Measurements from ENCODE around the gene RBM38. TPM values are rescaled to one million over a fixed set of nuclear protein-coding genes. Genes with fewer than 3 reads are reported as not detected.
A peak's percentile ranks its signal among the peaks of the same experiment; 100 is the strongest.

Gene RBM38
- total and polyA plus RNA-seq, 9 of the 15 experiments (the other 6 are each of a cell fraction or from before 2014, with no cell fraction given), result 0.28 to 82.4 (median 33.2) TPM

DNA sequence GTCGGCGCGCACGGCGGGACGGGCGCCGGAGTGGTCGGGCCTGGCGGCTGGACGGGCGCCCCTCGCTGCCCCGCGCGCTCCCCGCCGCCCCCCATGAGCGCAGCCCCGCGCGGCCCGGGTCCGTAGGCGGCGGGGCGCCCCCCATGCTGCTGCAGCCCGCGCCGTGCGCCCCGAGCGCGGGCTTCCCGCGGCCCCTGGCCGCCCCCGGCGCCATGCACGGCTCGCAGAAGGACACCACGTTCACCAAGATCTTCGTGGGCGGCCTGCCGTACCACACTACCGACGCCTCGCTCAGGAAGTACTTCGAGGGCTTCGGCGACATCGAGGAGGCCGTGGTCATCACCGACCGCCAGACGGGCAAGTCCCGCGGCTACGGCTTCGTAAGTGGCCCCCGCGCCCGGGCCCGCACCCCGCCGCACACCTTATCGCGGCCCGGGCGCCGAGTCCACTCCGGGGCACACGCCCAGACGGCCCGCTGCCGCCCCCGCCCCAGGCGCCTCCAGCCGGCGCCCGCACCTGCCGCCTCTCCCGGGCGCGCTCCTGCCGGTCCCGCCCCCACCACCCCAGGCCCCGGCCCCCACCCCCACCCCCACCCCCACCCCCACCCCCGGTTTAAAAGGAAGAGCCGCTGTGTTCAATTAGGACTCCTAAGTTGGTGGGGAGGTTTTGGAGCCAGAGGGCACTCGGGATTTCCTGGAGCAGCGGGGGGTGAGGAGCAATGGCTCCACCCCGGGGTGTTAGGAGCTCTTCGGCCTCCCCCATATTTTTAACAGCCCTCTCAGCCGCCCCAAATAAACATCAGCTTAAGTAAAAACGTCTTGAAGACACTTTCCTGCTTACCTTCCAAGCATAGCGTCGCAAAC lies 474 bp downstream of the RBM38 start (continued):
- TF ChIP-seq CHD4 (IDR thresholded peaks at IDR 0.05; ENCODE audit: insufficient read depth, insufficient replicate concordance, low read depth, low read length, poor library complexity, severe bottlenecking) (no peak), NONO (IDR thresholded peaks at IDR 0.05; ENCODE audit: low read depth in 2 of 2, low read length in 1 of 2) (peak in 1 of 2 experiments; percentile 44; a peak in 1 of 4 replicates), SNRNP70 (optimal IDR thresholded peaks at IDR 0.05; ENCODE audit: low read depth, low read length) (no peak), SIN3A (IDR thresholded peaks at IDR 0.05; ENCODE audit: borderline replicate concordance in 2 of 2, control insufficient read depth in 1 of 2, low read depth in 2 of 2, low read length in 2 of 2) (peak in 1 of 2 experiments; percentile 25; a peak in 2 of 4 replicates), RBFOX2 (IDR thresholded peaks at IDR 0.05; ENCODE audit: low read depth, low read length) (peak; percentile 67), PHF8 (IDR thresholded peaks at IDR 0.05; ENCODE audit: borderline replicate concordance, low read length) (peak; percentile 20; the same call in 1 of the 2 replicates), MAZ (CRISPR knock-in tag; conservative IDR thresholded peaks at IDR 0.05 in 1 of 2, IDR thresholded peaks at IDR 0.05 in 1 of 2) (peak in 1 of 2 experiments; percentile 38; a peak in 2 of 4 replicates), ESRRA (IDR thresholded peaks at IDR 0.05; ENCODE audit: borderline replicate concordance, low read depth) (no peak), TAL1 (IDR thresholded peaks at IDR 0.05) (no peak), FIP1L1 (IDR thresholded peaks at IDR 0.05; ENCODE audit: low read depth, low read length, poor library complexity, severe bottlenecking) (peak; percentile 39), E2F3 (CRISPR knock-in tag; IDR thresholded peaks at IDR 0.05) (0 out of 2 replicates have a peak, but pooled peaks have one; percentile 12), PCBP1 (IDR thresholded peaks at IDR 0.05; ENCODE audit: low read depth, low read length, poor library complexity, severe bottlenecking) (peak; percentile 23), MYNN (IDR thresholded peaks at IDR 0.05) (peak; percentile 97), MYNN (CRISPR knock-in tag; IDR thresholded peaks at IDR 0.05) (no peak; the same call in 1 of the 2 replicates), NFIC (IDR thresholded peaks at IDR 0.05) (0 out of 2 replicates have a peak, but pooled peaks have one; percentile 11), HMGN3 (IDR thresholded peaks at IDR 0.05; ENCODE audit: borderline replicate concordance, extremely low read depth, insufficient read length, low read depth, low read length) (peak; percentile 59), CHD1 (IDR thresholded peaks at IDR 0.05; ENCODE audit: low read length) (peak; percentile 71)
- TF ChIP-seq, protein P1, sequence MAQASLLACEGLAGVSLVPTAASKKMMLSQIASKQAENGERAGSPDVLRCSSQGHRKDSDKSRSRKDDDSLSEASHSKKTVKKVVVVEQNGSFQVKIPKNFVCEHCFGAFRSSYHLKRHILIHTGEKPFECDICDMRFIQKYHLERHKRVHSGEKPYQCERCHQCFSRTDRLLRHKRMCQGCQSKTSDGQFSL (CRISPR knock-in tag; IDR thresholded peaks at IDR 0.05), result no peak
- TF ChIP-seq, protein P1 (tag; IDR thresholded peaks at IDR 0.05), result 0 out of 4 replicates have a peak, but pooled peaks of 1 of the 2 experiments have one; percentile 51
- TF ChIP-seq, protein P2, sequence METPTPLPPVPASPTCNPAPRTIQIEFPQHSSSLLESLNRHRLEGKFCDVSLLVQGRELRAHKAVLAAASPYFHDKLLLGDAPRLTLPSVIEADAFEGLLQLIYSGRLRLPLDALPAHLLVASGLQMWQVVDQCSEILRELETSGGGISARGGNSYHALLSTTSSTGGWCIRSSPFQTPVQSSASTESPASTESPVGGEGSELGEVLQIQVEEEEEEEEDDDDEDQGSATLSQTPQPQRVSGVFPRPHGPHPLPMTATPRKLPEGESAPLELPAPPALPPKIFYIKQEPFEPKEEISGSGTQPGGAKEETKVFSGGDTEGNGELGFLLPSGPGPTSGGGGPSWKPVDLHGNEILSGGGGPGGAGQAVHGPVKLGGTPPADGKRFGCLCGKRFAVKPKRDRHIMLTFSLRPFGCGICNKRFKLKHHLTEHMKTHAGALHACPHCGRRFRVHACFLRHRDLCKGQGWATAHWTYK (CRISPR knock-in tag; IDR thresholded peaks at IDR 0.05), result peak; percentile 31; the same call in 1 of the 2 replicates
- TF ChIP-seq, protein P3, sequence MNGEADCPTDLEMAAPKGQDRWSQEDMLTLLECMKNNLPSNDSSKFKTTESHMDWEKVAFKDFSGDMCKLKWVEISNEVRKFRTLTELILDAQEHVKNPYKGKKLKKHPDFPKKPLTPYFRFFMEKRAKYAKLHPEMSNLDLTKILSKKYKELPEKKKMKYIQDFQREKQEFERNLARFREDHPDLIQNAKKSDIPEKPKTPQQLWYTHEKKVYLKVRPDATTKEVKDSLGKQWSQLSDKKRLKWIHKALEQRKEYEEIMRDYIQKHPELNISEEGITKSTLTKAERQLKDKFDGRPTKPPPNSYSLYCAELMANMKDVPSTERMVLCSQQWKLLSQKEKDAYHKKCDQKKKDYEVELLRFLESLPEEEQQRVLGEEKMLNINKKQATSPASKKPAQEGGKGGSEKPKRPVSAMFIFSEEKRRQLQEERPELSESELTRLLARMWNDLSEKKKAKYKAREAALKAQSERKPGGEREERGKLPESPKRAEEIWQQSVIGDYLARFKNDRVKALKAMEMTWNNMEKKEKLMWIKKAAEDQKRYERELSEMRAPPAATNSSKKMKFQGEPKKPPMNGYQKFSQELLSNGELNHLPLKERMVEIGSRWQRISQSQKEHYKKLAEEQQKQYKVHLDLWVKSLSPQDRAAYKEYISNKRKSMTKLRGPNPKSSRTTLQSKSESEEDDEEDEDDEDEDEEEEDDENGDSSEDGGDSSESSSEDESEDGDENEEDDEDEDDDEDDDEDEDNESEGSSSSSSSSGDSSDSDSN (IDR thresholded peaks at IDR 0.05; ENCODE audit: borderline replicate concordance in 1 of 2, low read depth in 2 of 2, low read length in 2 of 2), result 0 out of 4 replicates have a peak, but pooled peaks have one; percentile 39 to 67
